ENCODE measurements around the gene GABBR2. TPM values are rescaled to one million over a fixed set of nuclear protein-coding genes. Genes with fewer than 3 reads are reported as not detected.

The GABBR2 gene
- total RNA-seq, 4 donors from 2014 or later, result under 0.01 to 0.62 TPM; not detected in 2

GRCh38 chr9:98600631-98601030 lies 108.1 kb downstream of the GABBR2 start:
- intact Hi-C loops (cut with DNase I; ENCODE audit: low total_unique reads), result no loop called here

GRCh38 chr9:98599566-98600216 lies 109.0 kb downstream of the GABBR2 start:
- Histone ChIP-seq H3K9me3 (no peaks in the 10 kb centered on the region), H3K27ac (no peak overlapping the region), H3K36me3 (no peaks in the 10 kb centered on the region), H3K4me1 (no peaks in the 10 kb centered on the region), H3K27me3 (no peaks in the 10 kb centered on the region), H3K4me3 (no peak overlapping the region)
- no peak for DNase-seq
- TF ChIP-seq CTCF (IDR thresholded peaks at IDR 0.05) (no peak), POLR2A (IDR thresholded peaks at IDR 0.05) (no peak)
- intact Hi-C loops (cut with DNase I; ENCODE audit: low total_unique reads), result no loop called here

More at GRCh38 chr9:98600631-98601030, 108.1 kb downstream of the GABBR2 start:
- no peaks in the 10 kb centered on the region for H3K9me3 ChIP-seq
- H3K27me3 ChIP-seq, result no peaks in the 10 kb centered on the region
- TF ChIP-seq POLR2A (IDR thresholded peaks at IDR 0.05), result no peak
- no peak for TF ChIP-seq CTCF (IDR thresholded peaks at IDR 0.05)
- H3K4me3 ChIP-seq, result no peak overlapping the region
- H3K27ac ChIP-seq, result no peak overlapping the region
- DNase-seq, result no peak
- H3K36me3 ChIP-seq, result no peaks in the 10 kb centered on the region
- H3K4me1 ChIP-seq, result no peaks in the 10 kb centered on the region

DNA sequence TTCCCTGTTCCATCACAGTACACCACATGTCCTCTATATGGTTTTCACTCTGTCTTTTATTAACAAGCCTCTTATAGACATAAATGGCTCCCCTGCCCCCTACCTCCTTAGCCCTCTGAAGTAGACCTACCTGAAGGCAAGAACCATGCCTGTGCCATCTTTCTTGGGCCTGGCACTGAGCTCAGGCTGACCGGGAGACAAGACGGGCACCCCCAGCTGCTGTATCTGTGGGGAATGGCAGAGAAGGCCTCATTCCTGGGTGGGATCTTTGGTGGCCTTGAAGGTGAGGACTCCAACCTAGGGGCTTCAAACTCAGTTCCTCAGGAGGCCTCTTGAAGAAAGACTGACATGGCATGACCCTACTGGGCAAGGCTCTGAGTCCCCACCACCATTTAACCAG lies 109.9 kb downstream of the GABBR2 start:
- TF ChIP-seq POLR2A (IDR thresholded peaks at IDR 0.05) (no peak), CTCF (IDR thresholded peaks at IDR 0.05) (no peak)
- Histone ChIP-seq H3K27ac (no peak overlapping the region), H3K4me3 (no peak overlapping the region), H3K36me3 (no peaks in the 10 kb centered on the region), H3K27me3 (no peaks in the 10 kb centered on the region), H3K9me3 (no peaks in the 10 kb centered on the region), H3K4me1 (no peaks in the 10 kb centered on the region)
- no peak for DNase-seq
- intact Hi-C loops (cut with DNase I; ENCODE audit: low total_unique reads), result no loop called here

DNA sequence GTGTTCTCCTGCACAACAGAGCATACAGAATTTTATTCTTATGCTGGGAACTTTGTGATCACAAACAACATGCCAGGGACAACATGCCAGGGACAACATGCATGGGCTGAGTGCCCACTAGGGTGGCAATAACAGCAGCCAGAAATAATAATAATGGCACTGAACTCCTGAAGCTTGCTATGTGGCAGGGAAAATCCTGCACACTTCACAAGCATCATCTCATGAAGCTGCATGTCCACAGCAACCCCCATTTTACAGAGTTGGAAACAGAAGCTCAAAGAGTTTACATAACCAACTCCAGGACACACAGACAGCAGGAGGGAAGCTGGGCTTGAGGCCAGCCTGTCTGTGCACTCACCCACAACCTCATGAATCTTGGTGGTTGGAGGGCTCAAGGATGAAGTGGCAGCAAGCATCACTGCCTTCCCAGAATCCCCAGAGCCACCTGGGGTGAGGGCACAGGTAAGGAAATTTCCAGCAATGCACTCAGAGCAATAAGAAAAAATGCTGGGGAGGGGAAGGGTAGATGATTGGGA lies 111.4 kb downstream of the GABBR2 start:
- no peak overlapping the region for H3K27ac ChIP-seq
- TF ChIP-seq CTCF (IDR thresholded peaks at IDR 0.05), result no peak
- no peak for TF ChIP-seq POLR2A (IDR thresholded peaks at IDR 0.05)
- no peaks in the 10 kb centered on the region for H3K4me1 ChIP-seq
- H3K9me3 ChIP-seq, result no peaks in the 10 kb centered on the region
- DNase-seq, result no peak
- no peaks in the 10 kb centered on the region for H3K36me3 ChIP-seq
- no peaks in the 10 kb centered on the region for H3K27me3 ChIP-seq
- H3K4me3 ChIP-seq, result no peak overlapping the region
- intact Hi-C loops (cut with DNase I; ENCODE audit: low total_unique reads), result no loop called here

GRCh38 chr9:98596486-98596885 lies 112.2 kb downstream of the GABBR2 start:
- DNase-seq, result no peak
- Histone ChIP-seq H3K9me3 (no peaks in the 10 kb centered on the region), H3K4me1 (no peaks in the 10 kb centered on the region), H3K27ac (no peak overlapping the region), H3K36me3 (no peaks in the 10 kb centered on the region), H3K27me3 (no peaks in the 10 kb centered on the region), H3K4me3 (no peak overlapping the region)
- intact Hi-C loops (cut with DNase I; ENCODE audit: low total_unique reads), result no loop called here
- TF ChIP-seq CTCF (IDR thresholded peaks at IDR 0.05), result no peak
- TF ChIP-seq POLR2A (IDR thresholded peaks at IDR 0.05), result no peak

Data from uterus (tissue), 4 donors.